GM21737 (cell line): ENCODE results near the gene SSB.
A peak's percentile ranks its signal among the peaks of the same experiment; 100 is the strongest.
"Not testable (repeated sequence)": the region's sequence is repeated elsewhere in the genome, so short reads cannot be mapped to it uniquely, and the experiment has no call there.

Source experiments
- ATAC-seq: cut with Tn5 transposase; IDR thresholded peaks from one replicate; pipeline ENCODE4 v1.9.1; 2021; ENCODE audit warnings: mild to moderate bottlenecking, moderate library complexity; ENCODE audit not compliant: unreplicated experiment

SSB gene

GRCh38 chr2:169798718-169799592, at the start of gene SSB:
Gene SSB, plus strand, starts transcription at chr2:169798871. Its CDS starts 2,090 bp downstream, at chr2:169800961.
- ATAC-seq = peak; percentile 96

GRCh38 chr2:169752752-169753151, 45.9 kb upstream of the SSB start:
- no peak for ATAC-seq

GRCh38 chr2:169755083-169755870, 43.4 kb upstream of the SSB start:
- no peak for ATAC-seq

- ATAC-seq = no peak
Measured at GRCh38 chr2:169756342-169756741, 42.3 kb upstream of the SSB start.

GRCh38 chr2:169757356-169757755, 41.3 kb upstream of the SSB start:
- no peak for ATAC-seq

- ATAC-seq = no peak
Measured at GRCh38 chr2:169757778-169758177, 40.9 kb upstream of the SSB start.

GRCh38 chr2:169759987-169760386, 38.7 kb upstream of the SSB start:
- no peak for ATAC-seq

GRCh38 chr2:169760798-169761197, 37.9 kb upstream of the SSB start:
- ATAC-seq = not testable (repeated sequence)

GRCh38 chr2:169761251-169761969, 37.3 kb upstream of the SSB start:
- ATAC-seq = no peak

GRCh38 chr2:169761970-169762292, 36.7 kb upstream of the SSB start:
- no peak for ATAC-seq

GRCh38 chr2:169765523-169765922, 33.1 kb upstream of the SSB start:
- no peak for ATAC-seq

GRCh38 chr2:169767243-169767888, 31.3 kb upstream of the SSB start:
- no peak for ATAC-seq

- ATAC-seq = no peak
Measured at GRCh38 chr2:169768262-169768995, 30.2 kb upstream of the SSB start.

GRCh38 chr2:169771021-169771420, 27.6 kb upstream of the SSB start:
- ATAC-seq = no peak

- ATAC-seq = no peak
Measured at GRCh38 chr2:169771612-169772011, 27.1 kb upstream of the SSB start.

GRCh38 chr2:169772651-169773050, 26.0 kb upstream of the SSB start:
- no peak for ATAC-seq

GRCh38 chr2:169775354-169775753, 23.3 kb upstream of the SSB start:
- ATAC-seq = no peak

GRCh38 chr2:169775765-169776164, 22.9 kb upstream of the SSB start:
- no peak for ATAC-seq

GRCh38 chr2:169776252-169776761, 22.4 kb upstream of the SSB start:
- no peak for ATAC-seq

- ATAC-seq = no peak
Measured at GRCh38 chr2:169778446-169778845, 20.2 kb upstream of the SSB start.
